H1 (cell line): ENCODE measurements around the gene OXA1L. TPM values are rescaled to one million over a fixed set of nuclear protein-coding genes. Genes with fewer than 3 reads are reported as not detected.

Source experiments
- CTCF ChIA-PET: fragments of 300-600 bp; sonication (Branson Sonifier 250); formaldehyde crosslinking; loops from one replicate; lab custom pipeline; 2021; ENCODE audit not compliant: partially characterized antibody; lab: Charles Lee
- POLR2A ChIA-PET: fragments of 300-600 bp; sonication (Branson Sonifier 250); formaldehyde crosslinking; loops from one replicate; lab custom pipeline; 2021; ENCODE audit warnings: inconsistent platforms; ENCODE audit not compliant: partially characterized antibody; lab: Charles Lee
- DNase-seq, 2 experiments: peaks; one replicate each; pipeline versions ENCODE4 v3.0.0 to v3.0.0-alpha.2; 2010 to 2022; ENCODE audit warnings: low spot score in 2 of 2, low read depth in 1 of 2, mixed read lengths in 1 of 2
- FAIRE-seq: peaks from 2 replicates; lab custom pipeline; 2011; peaks lifted over from hg19 to GRCh38; lab: Jason Lieb, UNC
- H2AFZ ChIP-seq: 2 replicates; pipeline ENCODE4 v1.8.1; 2012; ENCODE audit warnings: low read length, inconsistent platforms
- H2AK5ac ChIP-seq: 2 replicates; pipeline ENCODE4 v1.6.1; 2013; ENCODE audit warnings: low read depth, low read length
- H2BK120ac ChIP-seq: replicated peaks from 2 replicates; pipeline ENCODE3; 2013; ENCODE audit warnings: low read depth, low read length, inconsistent platforms
- H2BK12ac ChIP-seq: 2 replicates; pipeline ENCODE4 v1.6.1; 2013; ENCODE audit warnings: low read depth, low read length
- H2BK15ac ChIP-seq: 2 replicates; pipeline ENCODE4 v1.6.1; 2013; ENCODE audit warnings: low read length
- H2BK20ac ChIP-seq: 2 replicates; pipeline ENCODE4 v1.6.1; 2013; ENCODE audit warnings: low read length
- H2BK5ac ChIP-seq: 2 replicates; pipeline ENCODE4 v1.6.1; 2013; ENCODE audit warnings: low read depth, low read length
- H3K14ac ChIP-seq: 2 replicates; pipeline ENCODE4 v1.6.1; 2013; ENCODE audit warnings: inconsistent platforms; ENCODE audit not compliant: insufficient read length
- H3K18ac ChIP-seq: 2 replicates; pipeline ENCODE4 v1.6.1; 2013; ENCODE audit warnings: low read length; ENCODE audit errors: extremely low read depth
- H3K23ac ChIP-seq: 2 replicates; pipeline ENCODE4 v1.6.1; 2013; ENCODE audit warnings: inconsistent platforms; ENCODE audit not compliant: insufficient read length
- H3K23me2 ChIP-seq: 2 replicates; pipeline ENCODE4 v1.6.1; 2013; ENCODE audit warnings: low read depth, low read length
- H3K27ac ChIP-seq: 2 replicates; pipeline ENCODE4 v1.6.1; 2011; ENCODE audit warnings: low read depth, low read length, inconsistent platforms
- H3K27me3 ChIP-seq, 4 experiments: replicated peaks in 1 of 4; 1 replicate in 1 of 4; 2 replicates in 3 of 4; pipeline versions ENCODE4 v1.6.1 to v1.8.1; 2011 to 2013; ENCODE audit warnings: low read length in 3 of 4, mild to moderate bottlenecking in 3 of 4, inconsistent platforms in 2 of 4, mixed read lengths in 2 of 4, moderate library complexity in 1 of 4; ENCODE audit not compliant: control insufficient read depth in 3 of 4, insufficient read depth in 3 of 4; ENCODE audit errors: extremely low read depth in 1 of 4
- H3K36me3 ChIP-seq, 4 experiments: 2 replicates each; pipeline versions ENCODE4 v1.6.1 to v1.8.1; 2011 to 2013; ENCODE audit warnings: mild to moderate bottlenecking in 4 of 4, low read length in 3 of 4, moderate library complexity in 2 of 4, control low read depth in 1 of 4, inconsistent platforms in 1 of 4; ENCODE audit not compliant: insufficient read depth in 4 of 4, control insufficient read depth in 2 of 4
- H3K4ac ChIP-seq: replicated peaks from 2 replicates; pipeline ENCODE3; 2013; ENCODE audit warnings: low read length, low read depth, mixed read lengths, inconsistent platforms; ENCODE audit not compliant: insufficient read length
- H3K4me1 ChIP-seq, 4 experiments: replicated peaks in 1 of 4; 1 replicate in 1 of 4; 2 replicates in 3 of 4; pipeline versions ENCODE4 v1.6.1 to v1.8.1; 2011 to 2013; ENCODE audit warnings: low read length in 3 of 4, inconsistent platforms in 2 of 4, mixed read lengths in 1 of 4; ENCODE audit not compliant: insufficient read depth in 4 of 4, control insufficient read depth in 3 of 4
- H3K4me2 ChIP-seq, 2 experiments: 2 replicates each; pipeline versions ENCODE4 v1.6.1 to v1.8.1; 2011 to 2013; ENCODE audit warnings: low read depth in 2 of 2, low read length in 2 of 2, control low read depth in 1 of 2, inconsistent platforms in 1 of 2, mild to moderate bottlenecking in 1 of 2; ENCODE audit not compliant: insufficient read depth in 1 of 2
- H3K4me3 ChIP-seq, 4 experiments: fragments of 200-600, 300-600 bp in 1 of 4; sonication (generic), shearing (Covaris generic), sonication (Bioruptor Twin) in 1 of 4; 2 replicates each; pipeline versions ENCODE4 v1.5.1 to v1.8.1; 2011 to 2016; ENCODE audit warnings: low read length in 4 of 4, low read depth in 3 of 4, control low read depth in 2 of 4, inconsistent platforms in 2 of 4, mild to moderate bottlenecking in 2 of 4, mixed read lengths in 1 of 4, moderate library complexity in 1 of 4; ENCODE audit not compliant: insufficient read depth in 2 of 4; ENCODE audit errors: extremely low read depth in 1 of 4
- H3K56ac ChIP-seq: replicated peaks from 2 replicates; pipeline ENCODE3; 2013; ENCODE audit warnings: low read depth, mild to moderate bottlenecking, mixed read lengths, low read length, inconsistent platforms; ENCODE audit not compliant: insufficient read length
- H3K79me1 ChIP-seq: 2 replicates; pipeline ENCODE4 v1.6.1; 2013; ENCODE audit warnings: low read depth, low read length, control low read depth
- H3K79me2 ChIP-seq, 2 experiments: 2 replicates each; pipeline versions ENCODE4 v1.6.1 to v1.8.1; 2012 to 2013; ENCODE audit warnings: low read length in 2 of 2, mild to moderate bottlenecking in 2 of 2, inconsistent platforms in 1 of 2; ENCODE audit not compliant: insufficient read depth in 2 of 2, control insufficient read depth in 1 of 2
- H3K9ac ChIP-seq, 4 experiments: replicated peaks in 1 of 4; 1 replicate in 1 of 4; 2 replicates in 3 of 4; pipeline versions ENCODE4 v1.6.1 to v1.8.1; 2011 to 2013; ENCODE audit warnings: low read depth in 3 of 4, low read length in 3 of 4, control low read depth in 2 of 4, mild to moderate bottlenecking in 2 of 4, moderate library complexity in 2 of 4, inconsistent platforms in 1 of 4; ENCODE audit errors: extremely low read depth in 1 of 4
- H3K9me3 ChIP-seq, 2 experiments: 2 replicates each; pipeline versions ENCODE4 v1.6.1 to v1.8.1; 2012 to 2013; ENCODE audit warnings: mild to moderate bottlenecking in 2 of 2, moderate library complexity in 2 of 2, control low read depth in 1 of 2, inconsistent platforms in 1 of 2, low read depth in 1 of 2, low read length in 1 of 2, mixed read lengths in 1 of 2; ENCODE audit not compliant: insufficient read depth in 2 of 2
- H4K20me1 ChIP-seq, 2 experiments: replicated peaks in 1 of 2; 2 replicates each; pipeline versions ENCODE3 to v1.8.1; 2011 to 2013; ENCODE audit warnings: inconsistent platforms in 2 of 2, low read length in 2 of 2, mild to moderate bottlenecking in 1 of 2; ENCODE audit not compliant: insufficient read depth in 2 of 2, control insufficient read depth in 1 of 2
- H4K5ac ChIP-seq: 2 replicates; pipeline ENCODE4 v1.6.1; 2013; ENCODE audit warnings: low read length, low read depth, mixed read lengths, inconsistent platforms; ENCODE audit not compliant: insufficient read length
- H4K8ac ChIP-seq: 2 replicates; pipeline ENCODE4 v1.8.0; 2013; ENCODE audit warnings: mild to moderate bottlenecking, moderate library complexity, low read length, inconsistent platforms; ENCODE audit not compliant: insufficient read depth; ENCODE audit errors: extremely low read depth
- H4K91ac ChIP-seq: replicated peaks from 2 replicates; pipeline ENCODE3; 2013; ENCODE audit warnings: low read length, mixed read lengths, inconsistent platforms; ENCODE audit not compliant: insufficient read length
- EGR1 ChIP-seq: IDR thresholded peaks from 2 replicates; pipeline ENCODE4 v1.6.1; 2011; ENCODE audit warnings: low read depth, low read length, borderline replicate concordance
- NANOG ChIP-seq: IDR thresholded peaks from 2 replicates; pipeline ENCODE4 v1.6.1; 2011; ENCODE audit warnings: low read length, low read depth, mild to moderate bottlenecking, inconsistent platforms; ENCODE audit not compliant: insufficient read depth, poor library complexity, severe bottlenecking
- YY1 ChIP-seq: IDR thresholded peaks from 2 replicates; pipeline ENCODE4 v1.6.1; 2011; ENCODE audit warnings: low read depth, mild to moderate bottlenecking, low read length
- WGBS, 2 experiments: shearing (Covaris generic) in 1 of 2; methylation state at CpG; one replicate each; pipeline versions ENCODE4 v1.1.6 to v1.1.7; 2013 to 2015; ENCODE audit warnings: low lambda C conversion rate in 2 of 2, mixed read lengths in 2 of 2, inconsistent platforms in 1 of 2, low coverage in 1 of 2, missing lambda C conversion rate in 1 of 2; ENCODE audit not compliant: insufficient replicate concordance in 2 of 2, insufficient coverage in 1 of 2, insufficient read length in 1 of 2; ENCODE audit errors: extremely low coverage in 1 of 2, missing lambda C conversion rate in 1 of 2; 5-methylcytosine and 5-hydroxymethylcytosine counted together
- polyA plus RNA-seq, 7 experiments: library from polyadenylated mRNA; depleted of rRNA in 3 of 7; stranded (reverse) in 5 of 7; unstranded in 2 of 7; fragments of >200 nt in 5 of 7; fragments of 200-250 nt in 2 of 7; gene quantifications; 1 replicate in 5 of 7; 2 replicates in 1 of 7; 4 replicates in 1 of 7; pipeline versions ENCODE4 v1.2.1 to v1.2.3, GENCODE V29; 2011 to 2013; ENCODE audit warnings: missing spikeins in 2 of 7, mixed read lengths in 2 of 7
- total RNA-seq: library from RNA; stranded (reverse); fragmentation: NEBNext Ultra II Directional; extraction: Animal tissue kit (Norgen Biotek cat#: 25700); gene quantifications from 2 replicates; pipeline ENCODE4 v1.2.1, GENCODE V29; 2021
- TF ChIP-seq, protein P1 (sequence below): IDR thresholded peaks from 2 replicates; pipeline ENCODE4 v1.6.1; 2011; ENCODE audit warnings: low read length, improper control_type of control experiment

OXA1L gene
- total and polyA plus RNA-seq, 2 of the 8 experiments (the other 6 are each of a cell fraction or from before 2014, with no cell fraction given) = 125 to 199 TPM

DNA sequence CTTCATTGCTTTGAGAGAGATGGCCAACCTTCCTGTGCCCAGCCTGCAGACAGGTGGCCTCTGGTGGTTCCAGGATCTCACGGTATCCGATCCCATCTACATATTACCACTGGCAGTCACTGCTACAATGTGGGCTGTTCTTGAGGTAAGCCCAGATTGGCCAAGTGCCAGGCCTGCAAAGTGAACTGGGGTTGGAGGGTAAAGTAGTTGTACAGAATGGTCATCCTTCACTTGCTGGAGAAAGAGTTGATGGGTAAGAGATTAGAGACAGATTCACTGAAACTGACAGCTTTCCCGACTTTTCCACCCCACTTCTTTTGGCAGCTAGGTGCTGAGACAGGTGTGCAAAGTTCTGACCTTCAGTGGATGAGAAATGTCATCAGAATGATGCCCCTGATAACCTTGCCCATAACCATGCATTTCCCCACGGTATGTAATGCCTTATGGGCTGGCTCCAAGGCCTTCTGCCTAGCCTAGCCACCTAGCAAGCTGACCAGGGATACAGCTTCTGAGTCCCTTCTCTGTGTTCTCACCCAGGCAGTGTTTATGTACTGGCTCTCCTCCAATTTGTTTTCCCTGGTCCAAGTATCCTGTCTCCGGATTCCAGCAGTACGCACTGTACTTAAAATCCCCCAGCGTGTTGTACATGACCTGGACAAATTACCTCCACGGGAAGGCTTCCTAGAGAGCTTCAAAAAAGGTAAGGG lies 4.1 kb downstream of the OXA1L start:
- CTCF ChIA-PET = interaction anchor here (0.6 kb wide), 1 partner anchor 42 kb away, joined by 6 read pairs; no protein-coding TSS in a partner anchor
- 91% methylated on average over 8 of the region's 8 CpGs; no CpG with 5 or more reads in 1 of the 2 experiments for WGBS, 2 experiments
- H3K36me3 ChIP-seq = peaks cover 20 to 42% (median 33%) of the 10 kb centered on the region in 4 experiments
- TF ChIP-seq, protein P1, sequence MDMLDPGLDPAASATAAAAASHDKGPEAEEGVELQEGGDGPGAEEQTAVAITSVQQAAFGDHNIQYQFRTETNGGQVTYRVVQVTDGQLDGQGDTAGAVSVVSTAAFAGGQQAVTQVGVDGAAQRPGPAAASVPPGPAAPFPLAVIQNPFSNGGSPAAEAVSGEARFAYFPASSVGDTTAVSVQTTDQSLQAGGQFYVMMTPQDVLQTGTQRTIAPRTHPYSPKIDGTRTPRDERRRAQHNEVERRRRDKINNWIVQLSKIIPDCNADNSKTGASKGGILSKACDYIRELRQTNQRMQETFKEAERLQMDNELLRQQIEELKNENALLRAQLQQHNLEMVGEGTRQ = no peak
- no peak for TF ChIP-seq YY1
- TF ChIP-seq EGR1 = no peak
- no peak for TF ChIP-seq NANOG

More for the DNA sequence above, 4.1 kb downstream of the OXA1L start:
- Histone ChIP-seq H3K4ac (no peak overlapping the region), H4K20me1 (no peaks in the 10 kb centered on the region), H3K79me2 (peaks cover 3 to 20% of the 10 kb centered on the region in 2 experiments; a peak in 3 of 4 replicates), H2BK20ac (no peak overlapping the region), H3K56ac (no peak overlapping the region), H3K18ac (no peak overlapping the region), H3K23me2 (no peaks in the 10 kb centered on the region), H4K5ac (no peak overlapping the region), H3K27ac (no peak overlapping the region), H2AFZ (no peak overlapping the region), H4K8ac (no peak overlapping the region), H3K4me1 (peaks cover 0 to 2% (median 0%) of the 10 kb centered on the region in 4 experiments; a peak in 2 of 7 replicates), H3K79me1 (peaks cover 3% of the 10 kb centered on the region), H3K27me3 (no peaks in the 10 kb centered on the region), H2BK15ac (no peak overlapping the region), H3K9me3 (no peaks in the 10 kb centered on the region), H4K91ac (no peak overlapping the region), H2BK120ac (no peak overlapping the region), H2BK12ac (no peak overlapping the region), H3K9ac (no peak overlapping the region), H2BK5ac (no peak overlapping the region), H3K14ac (no peak overlapping the region), H3K23ac (no peak overlapping the region), H3K4me3 (no peak overlapping the region), H2AK5ac (no peak overlapping the region), H3K4me2 (no peak overlapping the region)
- DNase-seq = no peak
- POLR2A ChIA-PET = no interaction called here
- FAIRE-seq = no peak
